NCI-H187 (cell line): Measurements from ENCODE around the gene DGKA.
"Not testable (repeated sequence)": the region's sequence is repeated elsewhere in the genome, so short reads cannot be mapped to it uniquely, and the experiment has no call there.

Experiments used
- DNase-seq, 2 experiments: peaks; one replicate each; lab custom pipeline; 2025; lab: John Stamatoyannopoulos, UW

Gene DGKA

GRCh38 chr12:55930771-55931316 is at the start of gene DGKA:
Gene DGKA (plus strand): TSS chr12:55931162. CDS start chr12:55936504, 5,342 bp downstream.
- no peak for DNase-seq

- no peak for DNase-seq
Measured at GRCh38 chr12:55885113-55885512, 45.8 kb upstream of the DGKA start.

- no peak for DNase-seq
Measured at GRCh38 chr12:55891310-55891709, 39.7 kb upstream of the DGKA start.

DNA sequence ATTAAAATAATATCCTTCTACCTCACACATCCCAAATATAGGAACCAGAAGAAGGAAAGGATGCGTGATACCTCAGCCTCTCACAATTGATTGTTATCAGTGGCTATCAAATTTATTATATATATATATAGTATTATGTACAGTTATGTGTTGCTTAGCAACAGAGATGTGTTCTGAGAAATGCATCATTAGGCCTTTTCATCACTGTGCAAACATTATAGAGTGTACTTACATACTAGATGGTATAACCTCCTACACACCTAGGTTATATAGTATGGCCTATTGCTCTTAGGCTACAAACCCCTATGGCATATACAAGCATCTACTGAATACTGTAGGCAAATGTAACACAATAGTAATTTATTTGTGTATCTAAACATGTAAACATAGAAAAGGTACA is 37.2 kb upstream of the DGKA start:
- DNase-seq: no peak

- DNase-seq: no peak
Measured at GRCh38 chr12:55899082-55899481, 31.9 kb upstream of the DGKA start.

DNA sequence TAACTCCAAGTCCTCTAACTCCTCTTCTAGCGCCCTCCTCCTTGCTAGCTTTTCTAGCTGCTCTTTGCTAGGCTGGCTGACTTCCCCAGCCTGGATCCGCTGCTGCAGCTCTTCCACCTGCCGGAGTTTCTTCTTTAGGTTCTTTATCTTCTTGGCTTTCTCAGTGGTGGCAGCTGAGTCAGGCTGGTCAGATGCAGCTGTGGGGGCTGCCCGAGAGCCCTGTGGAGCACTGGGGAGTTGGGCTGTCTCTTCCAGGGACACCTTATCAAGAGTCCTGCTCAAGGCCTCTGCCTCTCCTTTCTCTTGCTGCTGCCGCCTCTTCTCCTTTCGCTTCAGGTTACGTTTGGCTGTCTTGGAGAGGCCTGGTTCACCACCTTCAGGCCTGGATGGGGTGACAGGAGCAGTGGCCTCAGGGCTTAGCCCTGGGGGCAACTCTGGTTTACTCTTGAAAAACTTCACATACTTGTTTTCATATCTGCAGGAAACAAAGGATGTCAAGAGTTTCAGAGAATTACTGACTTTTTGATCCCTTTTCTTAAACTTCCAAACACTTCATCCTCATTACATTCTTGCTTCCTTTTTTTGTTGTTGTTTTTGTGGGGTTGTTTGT is 29.0 kb upstream of the DGKA start:
- DNase-seq: no peak

GRCh38 chr12:55906056-55906455 is 24.9 kb upstream of the DGKA start:
- no peak for DNase-seq

DNA sequence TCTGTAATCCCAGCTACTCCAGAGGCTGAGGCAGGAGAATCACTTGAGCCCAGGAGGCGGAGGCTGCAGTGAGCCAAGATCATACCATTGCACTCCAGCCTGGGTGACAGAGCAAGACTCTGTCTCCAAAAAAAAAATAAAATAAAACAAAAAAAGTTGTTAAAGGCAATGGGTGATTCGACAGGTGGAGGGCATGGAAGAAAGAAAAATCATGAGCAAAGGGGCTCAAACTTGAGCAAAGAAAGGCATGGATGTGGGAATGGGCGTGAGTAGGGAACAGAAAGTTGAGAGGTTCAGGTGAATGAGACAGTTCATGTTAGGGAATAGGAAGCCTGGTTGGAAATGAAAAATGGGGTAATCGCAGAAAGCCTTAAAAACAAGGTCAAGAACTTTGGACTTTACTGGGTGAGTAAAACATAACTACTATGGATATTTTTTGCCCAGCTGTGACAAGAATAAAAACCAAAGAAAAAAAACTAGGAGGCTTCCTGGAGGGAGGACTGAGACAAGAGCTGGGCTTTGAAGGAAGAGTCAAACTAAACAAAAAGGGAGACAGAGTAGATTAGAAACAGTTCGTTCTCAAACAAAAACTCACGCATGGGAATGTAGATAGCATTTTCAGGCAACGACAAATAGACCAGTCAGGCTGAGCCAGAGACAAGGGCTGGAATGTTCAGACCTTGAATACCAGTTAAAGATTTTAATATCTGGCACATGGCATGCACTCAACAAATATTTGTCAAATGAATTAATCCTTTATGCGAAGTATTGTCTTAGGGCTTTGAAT is 22.0 kb upstream of the DGKA start:
- no peak for DNase-seq

DNA sequence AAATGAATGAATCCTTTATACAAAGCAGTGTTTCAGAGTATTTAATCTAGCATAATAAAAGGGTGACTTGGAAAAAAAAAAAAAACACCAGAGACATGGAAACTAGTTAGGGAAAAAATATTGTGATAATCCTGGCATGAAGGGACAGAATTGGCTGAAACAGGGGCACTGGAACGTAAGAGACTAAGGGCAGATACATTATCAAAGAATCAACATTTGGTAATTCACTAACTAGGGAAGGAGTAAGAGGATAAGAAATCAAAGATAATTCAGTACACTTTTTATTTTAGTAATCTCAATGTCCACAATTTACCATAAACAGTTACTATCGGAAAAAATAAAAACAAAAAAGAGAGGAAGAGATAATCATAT is 21.5 kb upstream of the DGKA start:
- no peak for DNase-seq

DNA sequence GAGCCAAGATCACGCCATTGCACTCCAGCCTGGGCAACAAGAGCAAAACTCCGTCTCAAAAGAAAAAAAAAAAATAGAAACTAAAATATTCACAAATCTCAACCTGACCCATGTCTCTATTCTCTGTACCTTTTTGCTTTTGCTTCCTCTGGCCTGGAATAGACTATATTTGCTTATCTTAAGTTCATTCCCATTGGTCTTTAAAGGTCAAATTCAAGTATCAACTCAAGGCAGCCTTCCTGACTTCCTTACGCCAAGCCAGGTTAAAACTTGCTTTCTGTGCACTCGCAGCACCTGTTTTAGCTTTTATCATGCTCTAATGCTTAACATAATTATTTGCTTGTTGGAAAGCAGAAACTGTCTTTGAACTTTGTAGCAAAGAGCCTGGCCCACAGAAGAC is 18.1 kb upstream of the DGKA start:
- DNase-seq: no peak

GRCh38 chr12:55915482-55915859 is 15.5 kb upstream of the DGKA start:
- no peak for DNase-seq

- DNase-seq: not testable (repeated sequence)
Measured at GRCh38 chr12:55919032-55919431, 11.9 kb upstream of the DGKA start.

DNA sequence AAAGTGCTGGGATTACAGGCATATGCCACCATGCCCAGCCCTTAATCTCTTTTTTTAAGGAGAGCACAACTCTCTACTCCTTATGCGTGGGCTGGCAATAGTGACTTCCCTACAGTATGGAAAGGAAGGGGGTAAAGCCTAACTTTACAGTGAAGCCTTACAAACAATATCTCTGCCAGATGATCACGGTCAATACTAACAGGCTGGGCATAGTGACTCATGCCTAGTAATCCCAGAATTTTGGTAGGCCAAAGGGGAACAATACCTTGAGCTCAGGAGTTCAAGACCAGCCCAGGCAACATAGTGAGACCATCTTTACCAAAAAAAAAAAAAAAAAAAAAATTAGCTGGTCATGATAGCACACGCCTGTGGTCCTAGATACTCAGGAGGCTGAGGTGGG is 8.8 kb upstream of the DGKA start:
- DNase-seq: no peak

- DNase-seq: not testable (repeated sequence)
Measured at GRCh38 chr12:55923648-55924047, 7.3 kb upstream of the DGKA start.

GRCh38 chr12:55925371-55925770 is 5.6 kb upstream of the DGKA start:
- no peak for DNase-seq

DNA sequence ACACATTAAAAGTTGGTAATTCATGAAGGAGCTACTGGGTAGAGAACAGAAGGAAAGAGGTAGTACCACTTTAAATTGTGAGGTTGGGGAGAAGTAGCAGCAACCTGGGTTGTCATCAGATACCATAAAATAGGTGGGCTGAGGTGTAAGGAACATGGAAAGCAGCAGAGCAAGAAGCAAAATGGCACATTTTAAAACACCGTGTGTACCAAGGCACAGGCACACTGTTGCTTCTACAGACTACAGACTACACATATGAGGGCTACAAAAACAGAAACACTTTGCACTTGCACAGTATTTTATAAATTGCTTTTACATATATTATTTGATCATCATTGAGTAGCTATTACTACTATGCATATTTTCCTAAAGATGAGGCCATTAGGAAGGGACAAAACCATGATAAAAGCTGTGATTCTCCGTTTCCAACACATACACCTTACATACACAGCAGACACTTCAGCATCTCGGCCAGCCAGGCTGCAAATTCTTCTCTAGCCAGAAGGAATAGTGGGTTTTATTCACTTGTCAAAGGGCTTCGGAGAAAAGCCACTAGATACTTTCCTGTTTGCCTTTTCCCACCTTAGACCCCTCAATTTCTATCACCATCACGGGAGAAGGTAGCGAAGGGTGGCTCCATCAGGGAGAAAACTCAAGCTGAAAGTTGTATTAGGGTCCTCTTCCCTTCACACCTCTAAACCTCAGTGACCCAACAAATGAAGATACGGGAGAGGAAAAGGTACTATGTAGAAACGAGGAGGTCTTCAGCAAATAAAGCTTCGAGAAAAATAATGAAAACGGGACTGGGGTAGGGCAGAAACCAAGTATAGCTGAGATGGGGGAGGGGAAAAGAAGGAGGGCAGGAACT is 4.9 kb upstream of the DGKA start:
- no peak for DNase-seq

DNA sequence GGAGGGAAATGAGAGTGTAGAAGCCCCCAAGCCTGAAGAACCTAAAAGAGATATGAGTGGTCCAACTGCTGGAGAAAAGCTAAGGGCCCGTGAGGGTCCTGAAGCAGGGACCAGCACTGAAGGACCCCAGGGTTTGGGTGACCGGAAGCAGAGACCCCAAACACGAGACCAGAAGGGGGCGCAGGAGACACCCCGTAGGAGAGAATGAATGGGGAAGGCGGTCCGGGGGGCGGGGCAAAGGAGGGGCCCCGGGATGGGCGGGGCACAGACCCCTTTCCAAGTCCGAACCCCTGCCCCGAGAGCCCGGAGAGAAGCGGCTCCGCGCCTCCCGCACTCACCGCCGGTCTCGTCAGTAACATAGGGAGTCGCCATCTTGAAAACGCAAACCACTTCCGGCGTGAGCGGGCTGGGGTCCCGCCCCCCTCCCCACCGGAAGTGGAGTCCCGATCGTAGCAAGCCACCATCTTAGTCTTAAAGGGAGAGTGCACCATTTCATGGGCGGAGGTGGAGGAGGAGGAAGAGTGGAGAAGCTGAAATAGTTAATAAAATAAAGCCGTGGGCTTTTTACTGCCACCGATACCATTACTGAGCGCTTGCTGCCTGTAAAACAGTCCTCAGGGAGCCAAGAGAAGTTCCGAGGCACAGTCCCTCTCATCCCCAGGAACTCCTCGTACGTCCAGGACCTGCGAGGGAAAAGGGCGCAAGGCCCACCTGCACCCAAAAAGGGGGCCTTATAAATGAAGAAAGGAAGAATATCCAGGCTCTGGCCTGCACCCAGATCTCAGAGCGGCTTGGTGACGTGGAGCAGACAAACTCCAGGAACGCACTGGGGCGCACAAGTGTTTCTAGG is 4.0 kb upstream of the DGKA start:
- DNase-seq: peak; percentile 89 to 90

GRCh38 chr12:55927588-55928502 is 3.1 kb upstream of the DGKA start, which contains the start of gene PYM1:
Gene PYM1 (minus strand): TSS chr12:55927894. CDS start chr12:55927761, 133 bp downstream.
- peak in 1 of 2 experiments; percentile 71 for DNase-seq

GRCh38 chr12:55929306-55929791 is 1.6 kb upstream of the DGKA start:
- DNase-seq: no peak

DNA sequence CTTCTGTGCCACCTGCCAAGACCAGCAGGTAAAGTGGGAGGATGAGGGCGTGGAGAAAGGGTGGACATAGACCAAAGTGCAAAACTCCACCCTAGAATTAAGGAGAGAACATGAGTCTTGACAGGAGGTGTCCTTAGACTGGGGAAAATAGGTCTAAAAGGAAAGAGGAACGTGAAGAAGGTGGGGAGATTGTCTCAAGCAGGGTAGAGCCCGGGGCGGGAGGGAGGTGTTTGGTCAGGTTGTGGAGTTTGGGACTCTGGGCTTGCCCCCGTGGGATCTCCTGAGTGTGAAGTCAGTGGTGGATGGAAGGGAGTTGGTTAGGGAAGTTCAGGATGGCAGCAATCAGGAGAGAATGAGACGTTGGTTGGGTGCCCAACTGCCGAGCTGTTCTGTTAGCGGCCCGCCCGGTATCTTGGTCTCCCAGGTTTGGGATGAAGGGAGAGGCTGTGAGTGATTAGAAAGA is 386 bp downstream of the DGKA start:
- no peak for DNase-seq
